K562 (cell line): ENCODE data around the gene MRPS24. TPM values are rescaled to one million over a fixed set of nuclear protein-coding genes. Genes with fewer than 3 reads are reported as not detected.

ENCODE experiments used
- ATAC-seq: fragments of 200-7000 bp; cut with Tn5 transposase; 3 replicates; pipeline ENCODE4 v1.9.1; 2020; ENCODE audit warnings: moderate library complexity
- BruUV-seq: library from RNA; stranded (reverse); fragments of 400-500 nt; replicated peaks from 2 replicates; lab custom pipeline; 2021; lab: Mats Ljungman, UMichigan
- CTCF ChIA-PET: fragments of 300-600 bp; formaldehyde crosslinking; extraction: SDS; loops from one replicate; lab custom pipeline; 2021; ENCODE audit warnings: low intra/inter-chr PET ratio; lab: Yijun Ruan, JAX
- POLR2A ChIA-PET: fragments of 300-600, 350-650 bp; sonication (Branson Sonifier 250); formaldehyde crosslinking; extraction: SDS; loops from one replicate; lab custom pipeline; 2021; ENCODE audit warnings: antibody characterized with exemption, inconsistent platforms; lab: Yijun Ruan, JAX
- DNase-seq, 4 experiments: peaks; one replicate each; pipeline versions ENCODE4 v3.0.0 to v3.0.0-alpha.2; 2011 to 2018; ENCODE audit warnings: low spot score in 3 of 4, mixed read lengths in 3 of 4; ENCODE audit errors: extremely low read depth in 1 of 4
- FAIRE-seq: peaks from 2 replicates; lab custom pipeline; 2011; peaks lifted over from hg19 to GRCh38; lab: Jason Lieb, UNC
- H2AFZ ChIP-seq: 2 replicates; pipeline ENCODE4 v1.6.0; 2011; ENCODE audit warnings: low read depth, low read length, control low read depth, inconsistent platforms
- H3K27ac ChIP-seq: fragments of 200-600 bp; 3 replicates; pipeline ENCODE4 v1.8.0; 2011; ENCODE audit warnings: low read depth, mild to moderate bottlenecking, control low read depth, inconsistent platforms, low read length, moderate library complexity, mixed read lengths; ENCODE audit errors: extremely low read depth
- H3K27me3 ChIP-seq, 2 experiments: fragments of 300-600 bp in 1 of 2; 2 replicates in 1 of 2; 3 replicates in 1 of 2; pipeline versions ENCODE4 v1.6.0 to v1.8.0; 2011; ENCODE audit warnings: inconsistent platforms in 2 of 2, low read length in 2 of 2, mild to moderate bottlenecking in 1 of 2, mixed read lengths in 1 of 2, moderate library complexity in 1 of 2; ENCODE audit not compliant: control insufficient read depth in 2 of 2, insufficient read depth in 2 of 2
- H3K36me3 ChIP-seq: fragments of 300-600 bp; 3 replicates; pipeline ENCODE4 v1.8.0; 2011; ENCODE audit warnings: mild to moderate bottlenecking, low read length, inconsistent platforms; ENCODE audit not compliant: control insufficient read depth, insufficient read depth
- H3K4me1 ChIP-seq, 2 experiments: fragments of 200-600 bp in 1 of 2; replicated peaks in 1 of 2; 2 replicates in 1 of 2; 3 replicates in 1 of 2; pipeline versions ENCODE4 v1.5.1 to v1.8.0; 2011; ENCODE audit warnings: inconsistent platforms in 2 of 2, low read length in 2 of 2, mild to moderate bottlenecking in 1 of 2, mixed read lengths in 1 of 2, moderate library complexity in 1 of 2; ENCODE audit not compliant: control insufficient read depth in 2 of 2, insufficient read depth in 2 of 2
- H3K4me2 ChIP-seq: 2 replicates; pipeline ENCODE4 v1.6.1; 2011; ENCODE audit warnings: low read length, control low read depth, inconsistent platforms, mixed read lengths; ENCODE audit not compliant: insufficient read depth
- H3K4me3 ChIP-seq: fragments of 200-600 bp; sonication (generic), shearing (Covaris generic); 2 replicates; pipeline ENCODE4 v1.5.1; 2016; ENCODE audit warnings: control low read depth, inconsistent platforms
- H3K79me2 ChIP-seq: fragments of 200-600 bp; 3 replicates; pipeline ENCODE4 v1.8.0; 2011; ENCODE audit warnings: low read length, inconsistent platforms; ENCODE audit not compliant: control insufficient read depth, insufficient read depth
- H3K9ac ChIP-seq, 2 experiments: 2 replicates each; pipeline versions ENCODE4 v1.6.0 to v1.6.1; 2011; ENCODE audit warnings: low read depth in 2 of 2, low read length in 2 of 2, control low read depth in 1 of 2, inconsistent platforms in 1 of 2, mild to moderate bottlenecking in 1 of 2, mixed read lengths in 1 of 2; ENCODE audit not compliant: insufficient read depth in 1 of 2
- H3K9me1 ChIP-seq: one replicate; pipeline ENCODE4 v1.6.0; 2011; ENCODE audit warnings: inconsistent platforms, mild to moderate bottlenecking, low read length, moderate library complexity; ENCODE audit not compliant: control insufficient read depth, insufficient read depth
- H3K9me3 ChIP-seq: replicated peaks from 2 replicates; pipeline ENCODE4 v1.5.1; 2011; ENCODE audit warnings: low read depth, low read length, inconsistent platforms; ENCODE audit not compliant: control insufficient read depth, insufficient read depth
- H4K20me1 ChIP-seq: replicated peaks from 2 replicates; pipeline ENCODE4 v1.6.1; 2011; ENCODE audit warnings: low read length, inconsistent platforms, mixed read lengths; ENCODE audit not compliant: control insufficient read depth, insufficient read depth
- ARHGAP35 ChIP-seq: fragments of 450-650 bp; IDR thresholded peaks from 2 replicates; pipeline ENCODE4 v1.6.1; 2018; ENCODE audit not compliant: partially characterized antibody
- ARID3A ChIP-seq: IDR thresholded peaks from 2 replicates; pipeline ENCODE4 v1.6.1; 2012; ENCODE audit warnings: low read depth, low read length, improper control_type of control experiment, borderline replicate concordance
- BMI1 ChIP-seq: fragments of 150-350 bp; IDR thresholded peaks from 2 replicates; pipeline ENCODE4 v1.6.1; 2014; ENCODE audit warnings: low read length
- CBFA2T3 ChIP-seq: fragments of 450-650 bp; IDR thresholded peaks from 2 replicates; pipeline ENCODE4 v1.6.1; 2017
- CSDE1 ChIP-seq, 2 experiments: fragments of 450-650 bp; IDR thresholded peaks; 2 replicates each; pipeline ENCODE4 v1.6.1; 2016; ENCODE audit warnings: mild to moderate bottlenecking in 1 of 2
- MTF1 ChIP-seq: fragments of 250-450 bp; sonication (Bioruptor Pico); IDR thresholded peaks from 2 replicates; pipeline ENCODE4 v1.9.0; 2021; ENCODE audit warnings: moderate library complexity, mild to moderate bottlenecking, inconsistent platforms, borderline replicate concordance
- RREB1 ChIP-seq: fragments of 250-450 bp; sonication (Bioruptor Pico); IDR thresholded peaks from 2 replicates; pipeline ENCODE4 v1.4.0; 2020
- TAF7 ChIP-seq: fragments of 450-650 bp; IDR thresholded peaks from 2 replicates; pipeline ENCODE4 v1.6.1; 2016; ENCODE audit warnings: missing genetic modification characterization, missing compliant biosample characterization
- ZNF398 ChIP-seq: fragments of 250-450 bp; sonication (Bioruptor Pico); IDR thresholded peaks from 2 replicates; pipeline ENCODE4 v1.8.0; 2021; ENCODE audit warnings: moderate library complexity, mild to moderate bottlenecking, inconsistent platforms
- ZZZ3 ChIP-seq: fragments of 450-650 bp; IDR thresholded peaks from 2 replicates; pipeline ENCODE4 v1.6.1; 2016; ENCODE audit warnings: antibody characterized with exemption, mild to moderate bottlenecking, moderate library complexity
- WGBS: fragments of 100-300 bp; shearing (Covaris generic); methylation state at CpG from one replicate; pipeline ENCODE4 v1.1.6; 2016; ENCODE audit warnings: low coverage, mixed read lengths; ENCODE audit not compliant: insufficient coverage; ENCODE audit errors: missing lambda C conversion rate; 5-methylcytosine and 5-hydroxymethylcytosine counted together
- in situ Hi-C: fragments of 300-500 bp; cut with MboI; formaldehyde crosslinking; loops from 4 replicates; pipeline ENCODE4 v1.15.0; 2018; ENCODE audit warnings: inconsistent platforms, mixed read lengths
- intact Hi-C: fragments of 100-400 bp; cut with micrococcal nuclease; formaldehyde crosslinking; loops from 2 replicates; pipeline ENCODE4 v1.14.2; 2022
- polyA plus RNA-seq, 8 experiments: library from polyadenylated mRNA; depleted of rRNA in 4 of 8; stranded (reverse) in 5 of 8; unstranded in 3 of 8; fragments of >200 nt; fragmentation: Nextera tagmentation in 2 of 8; fragmentation: Illumina TruSeq in 1 of 8; extraction: Ambion mirVana in 2 of 8; extraction: Trizol in 1 of 8; gene quantifications; 2 replicates each; pipeline versions ENCODE4 v1.2.1 to v1.2.3, GENCODE V29; 2011 to 2014; ENCODE audit warnings: inconsistent platforms in 1 of 8, missing spikeins in 1 of 8
- total RNA-seq, 7 experiments: library from RNA; depleted of rRNA in 6 of 7; stranded (reverse); fragments of >200 nt in 6 of 7; fragmentation: Illumina TruSeq in 2 of 7; extraction: Trizol in 2 of 7; gene quantifications; 2 replicates each; pipeline versions ENCODE4 v1.2.1 to v1.2.3, GENCODE V29; 2011 to 2021; ENCODE audit warnings: low replicate concordance in 1 of 7

MRPS24 gene
- total and polyA plus RNA-seq, 9 of the 15 experiments (the other 6 are each of a cell fraction or from before 2014, with no cell fraction given) = 51.4 to 214 (median 169) TPM

- no peak for TF ChIP-seq MTF1 (CRISPR knock-in tag)
- no peak for TF ChIP-seq TAF7 (tag)
- no peak for TF ChIP-seq BMI1
- no peak for TF ChIP-seq ZZZ3
- TF ChIP-seq ARHGAP35 = no peak
- TF ChIP-seq ZNF398 (CRISPR knock-in tag) = no peak
- no peak for TF ChIP-seq CBFA2T3
- TF ChIP-seq RREB1 (CRISPR knock-in tag) = no peak
- TF ChIP-seq CSDE1 (IDR thresholded peaks at IDR 0.05) = no peak
- no peak for TF ChIP-seq ARID3A
- TF ChIP-seq, all 486 proteins: peak for 0
- H3K9me1 ChIP-seq = no peaks in the 10 kb centered on the region
- CTCF ChIA-PET = no interaction called here
- no peaks in the 10 kb centered on the region for H3K27me3 ChIP-seq
- WGBS = 77% methylated on average over 7 of the region's 8 CpGs
- in situ Hi-C loops (no loop called here), intact Hi-C loops (no loop called here)
- peaks cover 4% of the 10 kb centered on the region; the same call in 2 of the 3 replicates for H3K36me3 ChIP-seq
- peaks cover 5 to 6% of the 10 kb centered on the region in 2 experiments; a peak in 3 of 5 replicates for H3K4me1 ChIP-seq
- no peak overlapping the region for H3K4me3 ChIP-seq
- no peak for FAIRE-seq
- POLR2A ChIA-PET = interaction anchor here (0.7 kb wide), 2 partner anchors 12 to 19 kb away, joined by 3 read pairs; no protein-coding TSS in a partner anchor
- no peak overlapping the region for H3K4me2 ChIP-seq
- BruUV-seq = no TSS peak
- no peak overlapping the region for H3K27ac ChIP-seq
- H3K9ac ChIP-seq = no peak overlapping the region
- no peak for ATAC-seq
- H4K20me1 ChIP-seq = peaks cover 10% of the 10 kb centered on the region; the same call in 1 of the 2 replicates
- DNase-seq = no peak
- H3K9me3 ChIP-seq = no peaks in the 10 kb centered on the region
- H2AFZ ChIP-seq = no peak overlapping the region
- H3K79me2 ChIP-seq = peaks cover 63% of the 10 kb centered on the region
These were observed 26.6 kb upstream of the MRPS24 start for GRCh38 chr7:43895847-43896415.
